GM19238 (cell line): ENCODE measurements around the gene AP2M1.

Experiments
- DNase-seq: peaks from one replicate; pipeline ENCODE4 v3.0.0; 2011; ENCODE audit warnings: low spot score; ENCODE audit not compliant: insufficient read length

AP2M1 gene

DNA sequence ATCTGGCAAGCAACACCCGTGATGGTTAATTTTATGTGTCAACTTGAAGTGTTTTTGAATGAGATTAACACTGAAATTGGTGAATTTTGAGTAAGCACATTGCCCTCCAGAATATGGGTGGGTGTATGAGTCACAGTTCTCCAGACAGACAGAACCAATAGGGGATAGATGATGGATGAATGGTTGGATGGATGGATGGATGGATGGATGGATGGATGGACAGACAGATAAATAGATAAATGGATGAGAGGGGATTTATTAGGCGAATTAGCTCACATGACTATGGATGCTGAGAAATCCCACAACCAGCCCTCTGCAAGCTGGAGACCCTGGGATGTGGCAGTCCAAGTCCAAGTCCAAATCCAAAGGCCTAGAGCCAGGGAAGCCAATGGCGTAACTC, 49.3 kb downstream of the AP2M1 start:
- no peak for DNase-seq

DNA sequence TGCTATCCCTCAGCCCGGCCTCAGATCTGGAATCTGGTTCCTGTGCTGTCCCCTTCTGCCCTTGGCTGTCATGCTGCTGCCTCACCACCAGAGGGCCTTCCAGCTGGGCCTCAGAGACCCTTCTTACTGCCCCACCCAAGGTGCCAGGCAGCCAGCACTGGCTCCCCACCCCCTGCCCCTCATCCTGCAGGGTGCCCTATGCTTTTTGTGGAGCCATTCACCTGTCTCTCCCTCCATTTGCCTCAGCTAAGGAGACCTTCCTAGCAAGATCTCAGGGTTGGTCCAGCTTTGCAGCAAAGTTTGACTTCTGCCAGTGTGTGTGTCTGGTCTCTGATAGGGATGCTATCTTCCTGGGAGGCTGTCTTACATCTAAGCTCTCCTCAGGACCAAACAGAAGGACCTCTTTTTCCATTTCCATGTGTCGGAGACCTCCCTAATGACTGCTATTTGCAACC, 52.9 kb downstream of the AP2M1 start:
- DNase-seq: peak; percentile 69

DNA sequence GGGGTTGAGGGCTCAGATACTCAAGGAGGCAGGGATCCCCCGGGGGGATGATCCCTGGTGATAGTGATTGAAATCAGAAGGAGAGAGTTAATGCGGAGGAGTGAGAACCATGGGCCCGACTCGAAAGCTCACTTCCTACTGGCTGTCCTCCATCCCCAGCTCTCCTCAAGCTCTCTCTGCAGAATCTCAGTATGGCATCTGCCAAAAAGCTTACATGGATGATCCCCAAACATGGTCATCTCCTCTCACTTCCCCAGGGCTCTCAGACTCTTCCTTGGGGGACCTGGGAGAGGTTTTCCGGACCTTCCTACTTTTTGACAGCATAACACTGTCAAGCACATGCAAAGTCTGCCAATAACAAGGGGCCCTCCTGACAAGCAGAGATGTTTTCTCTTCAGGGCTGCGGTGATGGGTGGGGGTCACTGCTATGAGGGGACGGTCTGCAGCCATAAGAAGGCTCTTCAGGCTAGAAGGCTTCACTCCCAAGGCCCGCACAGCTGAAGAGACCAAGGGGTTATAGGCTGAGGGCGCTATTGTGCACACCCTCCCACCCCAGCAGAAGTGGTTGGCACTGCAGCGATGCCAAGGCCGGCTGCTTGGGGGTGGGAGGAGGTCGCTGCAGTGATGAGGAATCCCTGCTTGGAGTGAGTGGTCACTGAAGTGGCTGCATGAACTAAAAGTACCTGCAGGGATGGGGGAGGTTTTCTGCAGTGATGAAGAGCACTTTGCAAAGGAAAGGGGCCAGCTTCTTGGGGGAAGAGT, 53.9 kb downstream of the AP2M1 start:
- DNase-seq: no peak

DNA sequence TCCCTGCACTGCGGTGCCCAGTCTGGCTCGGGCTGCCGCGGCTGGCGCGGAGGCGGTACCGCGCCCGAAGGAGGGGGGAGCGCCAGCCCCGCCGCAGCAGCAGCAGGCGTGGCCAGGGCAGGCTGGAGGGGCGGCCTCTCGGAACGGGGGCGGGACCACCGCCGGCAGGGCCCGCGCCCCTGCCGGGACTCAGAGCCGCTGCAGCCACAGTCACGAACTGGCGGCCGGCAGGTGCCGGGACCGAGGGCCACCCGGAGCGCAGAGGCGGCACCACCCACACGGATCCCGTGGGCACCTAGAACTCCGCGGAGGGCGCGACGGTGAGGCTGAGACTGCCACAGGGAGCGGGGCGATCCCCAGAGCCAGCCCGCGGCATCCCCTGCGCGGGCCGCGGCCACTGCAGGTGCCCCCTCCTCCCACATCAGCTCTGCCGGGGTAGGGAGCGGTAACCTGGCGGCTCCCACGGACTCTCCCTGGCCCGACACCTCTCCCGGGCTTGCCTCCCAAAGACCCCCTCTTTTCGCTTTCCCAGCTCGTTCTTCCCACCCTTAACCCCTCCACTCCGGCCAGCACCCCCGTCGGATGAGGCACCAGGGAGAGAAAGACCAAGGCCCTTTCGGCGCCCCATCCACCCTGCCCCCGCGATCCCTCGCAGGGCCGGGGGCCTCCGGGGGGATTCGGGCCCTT, 54.9 kb downstream of the AP2M1 start, which contains the start of gene VWA5B2:
Gene VWA5B2 (plus strand): TSS at position 192 of the 687 bp plus-strand sequence. CDS start 944 bp downstream, outside the sequence.
- DNase-seq: peak; percentile 93

DNA sequence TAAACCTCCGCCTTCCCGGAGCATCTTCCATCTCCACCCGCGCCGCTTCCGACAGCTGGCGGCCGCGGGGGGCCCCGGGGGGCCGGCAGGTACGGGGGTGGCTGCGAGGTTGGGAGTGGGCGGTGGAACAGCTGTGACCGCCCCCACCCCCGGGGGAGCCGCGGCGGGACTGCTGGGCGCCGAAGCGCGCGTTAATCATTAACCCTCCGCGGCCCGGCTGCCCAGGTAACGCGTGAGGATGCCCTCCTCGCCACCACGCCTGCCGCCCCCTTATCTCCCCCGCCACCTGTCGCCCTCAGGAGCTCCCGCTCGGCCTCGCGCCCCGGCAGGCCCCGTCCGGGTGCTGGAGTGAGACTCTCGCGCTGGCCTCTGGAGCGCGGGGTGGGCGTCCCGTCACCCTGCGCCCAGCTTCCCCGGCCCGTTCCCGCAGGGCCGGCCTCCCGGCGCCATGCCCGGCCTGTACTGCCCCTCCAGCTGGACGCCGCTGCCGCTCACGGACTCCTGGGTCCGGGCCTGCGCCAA, 55.5 kb downstream of the AP2M1 start:
- peak; percentile 58 for DNase-seq

DNA sequence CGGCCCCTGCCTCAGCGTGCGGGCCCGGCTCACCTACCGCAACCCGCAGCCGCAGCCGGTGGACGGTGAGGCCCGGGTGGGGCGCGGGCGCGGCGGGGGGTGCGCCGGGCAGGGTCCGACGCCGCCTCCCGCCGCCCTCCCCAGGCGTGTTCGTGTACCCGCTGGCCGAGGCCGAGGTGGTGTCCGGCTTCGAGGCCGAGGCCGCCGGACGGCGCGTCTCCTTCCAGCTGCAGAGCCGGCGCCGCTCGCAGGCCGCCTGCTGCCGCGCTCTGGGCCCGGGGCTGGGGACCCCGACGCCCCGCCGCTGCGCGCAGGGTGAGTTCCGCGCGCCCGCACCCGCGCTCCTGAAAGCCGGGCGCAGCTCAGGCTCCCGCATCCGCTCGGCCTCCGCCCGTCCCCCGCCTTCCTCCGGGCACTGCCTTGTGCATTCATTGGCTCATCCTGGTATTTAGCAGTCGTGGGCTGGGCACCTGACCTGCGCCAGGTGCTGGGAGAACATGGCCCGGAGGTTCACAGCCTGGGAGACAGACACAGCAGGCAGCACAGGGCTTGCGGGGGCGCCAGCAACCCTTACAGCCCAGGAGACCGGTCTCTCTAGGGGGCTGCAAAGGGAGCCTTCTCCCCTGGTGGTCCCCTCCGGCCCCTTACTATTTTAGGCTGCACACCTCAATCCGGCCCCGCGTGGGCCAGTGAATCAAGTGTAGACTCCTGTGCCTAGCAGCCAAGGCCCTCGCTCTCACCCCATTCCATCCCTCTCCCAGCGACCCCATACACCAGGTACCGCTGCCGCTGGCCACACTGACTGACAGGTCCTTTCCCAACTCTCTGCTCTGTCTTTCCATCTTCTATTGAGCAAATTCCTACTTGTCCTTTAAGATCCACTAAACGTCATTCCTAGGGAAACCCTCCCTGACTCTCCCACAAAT, 56.2 kb downstream of the AP2M1 start:
- DNase-seq: no peak

DNA sequence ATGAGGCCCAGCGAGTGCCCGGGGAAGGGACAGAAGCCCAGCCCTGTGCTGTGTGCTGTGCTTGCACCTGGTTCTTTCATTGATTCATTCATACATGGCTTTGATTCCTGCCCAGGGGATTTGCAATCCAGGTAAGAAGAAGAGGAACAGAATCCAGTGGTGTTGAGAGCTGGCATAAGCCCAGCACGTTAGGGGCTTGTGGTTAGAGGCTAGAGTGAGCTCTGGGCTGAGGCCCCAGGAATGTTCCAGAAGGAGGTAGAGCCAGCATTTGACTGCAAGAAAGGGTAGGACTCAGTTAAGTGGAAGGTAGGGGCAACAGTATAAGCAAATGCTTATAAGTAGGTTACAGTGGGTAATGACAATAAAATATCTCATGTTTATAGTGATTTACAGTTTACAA, 57.0 kb downstream of the AP2M1 start:
- DNase-seq: no peak

DNA sequence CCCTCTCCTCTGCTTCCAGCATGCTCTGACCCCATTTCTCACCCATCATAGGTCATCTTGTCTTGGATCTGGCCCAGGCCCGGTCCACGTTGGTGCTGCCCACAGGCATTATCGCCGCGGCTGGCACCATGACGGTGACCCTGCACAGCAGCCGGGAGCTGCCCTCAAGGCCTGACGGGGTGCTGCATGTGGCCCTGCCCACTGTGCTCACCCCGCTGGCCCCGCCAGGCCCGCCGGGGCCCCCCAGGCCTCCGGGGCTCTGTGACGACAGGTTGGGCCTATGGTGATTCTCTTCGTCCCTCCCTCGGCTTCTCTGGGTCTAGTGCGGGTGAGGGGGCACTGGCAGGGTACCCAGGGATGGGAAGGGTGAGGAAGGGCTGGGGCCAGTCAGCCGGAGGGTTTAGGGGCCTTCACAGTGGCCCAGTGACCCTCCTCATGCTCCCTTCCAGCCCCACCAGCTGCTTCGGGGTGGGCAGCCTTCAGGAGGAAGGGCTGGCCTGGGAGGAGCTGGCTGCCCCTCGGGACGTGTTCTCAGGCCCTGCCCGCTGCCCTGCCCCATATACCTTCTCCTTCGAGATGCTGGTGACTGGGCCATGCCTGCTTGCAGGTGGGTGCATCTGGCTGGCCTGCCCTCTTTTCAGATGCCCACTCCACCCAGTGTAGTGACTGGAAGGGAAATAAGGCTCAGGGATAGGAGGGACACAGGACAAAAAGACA, 58.6 kb downstream of the AP2M1 start:
- no peak for DNase-seq
